NCI-H1436 (cell line): Measurements from ENCODE around the gene MT1H.
"Not testable (repeated sequence)": the region's sequence is repeated elsewhere in the genome, so short reads cannot be mapped to it uniquely, and the experiment has no call there.

Source experiments
- DNase-seq: peaks from one replicate; lab custom pipeline; 2025; lab: John Stamatoyannopoulos, UW

Gene MT1H

DNA sequence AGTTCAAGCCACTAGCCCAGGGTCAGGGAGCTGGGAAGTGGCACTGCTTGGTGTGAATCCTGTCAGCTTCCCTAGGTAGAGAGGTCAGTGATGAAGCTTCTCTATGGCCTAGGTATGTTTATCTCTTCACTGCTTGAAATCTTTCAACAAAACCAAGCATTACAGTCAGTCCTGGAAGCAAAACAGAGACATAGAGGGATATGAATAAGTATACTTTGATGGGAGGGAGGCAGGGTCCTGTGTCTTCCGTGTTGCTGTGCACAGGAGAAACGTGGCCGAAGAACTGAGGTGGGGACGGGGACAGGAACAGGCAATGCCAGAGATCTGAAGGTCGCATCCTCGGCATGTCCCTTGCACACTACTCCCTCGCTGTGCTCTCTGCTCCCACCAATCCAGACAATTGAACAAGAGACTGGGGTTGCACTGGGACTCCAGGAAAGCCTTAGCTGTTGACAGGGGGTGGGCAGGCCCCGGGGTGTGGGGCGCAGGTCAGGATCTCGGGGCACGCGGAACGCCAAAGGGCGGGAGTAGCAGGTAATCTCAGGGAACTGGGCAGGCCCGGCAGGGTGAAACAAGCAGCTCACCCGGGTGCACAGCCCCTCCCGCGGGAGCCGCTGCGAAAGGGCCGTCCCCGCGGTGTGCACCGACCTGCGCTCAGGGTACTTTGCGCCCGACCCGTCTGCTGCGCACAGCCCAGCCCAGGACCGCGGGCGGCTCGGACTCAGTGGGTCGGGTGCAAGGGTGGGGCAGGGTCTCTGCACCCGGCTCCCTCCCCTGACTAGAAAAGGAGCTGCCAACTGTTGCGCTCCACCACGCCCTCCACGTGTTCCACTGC lies at the start of gene MT1H:
TSS of gene MT1H (plus strand) at position 810 of the 835 bp plus-strand sequence. CDS start 71 bp downstream, outside the sequence.
- DNase-seq = no peak

GRCh38 chr16:56620339-56620897 lies 49.2 kb upstream of the MT1H start:
- no peak for DNase-seq

- DNase-seq = not testable (repeated sequence)
Measured at GRCh38 chr16:56621665-56622445, 47.8 kb upstream of the MT1H start.

GRCh38 chr16:56623184-56623583 lies 46.4 kb upstream of the MT1H start:
- DNase-seq = not testable (repeated sequence)

DNA sequence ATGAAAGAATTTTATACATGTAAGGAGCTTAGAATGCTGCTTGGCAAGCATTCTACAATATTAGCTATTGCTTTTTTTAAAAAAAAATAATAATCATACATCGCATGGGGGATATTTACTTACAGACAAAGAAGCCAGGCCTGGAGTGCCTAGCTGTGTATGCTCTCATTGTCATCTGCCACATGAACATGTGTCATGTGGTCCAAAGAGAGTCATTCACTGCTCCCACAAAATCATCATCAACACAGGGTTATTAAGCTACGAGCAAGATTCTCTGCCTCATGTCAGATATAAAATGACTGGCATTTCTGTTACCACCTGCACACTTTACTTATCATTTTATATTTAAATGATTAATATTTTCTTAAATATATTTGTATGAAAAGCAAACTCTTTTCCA lies 46.0 kb upstream of the MT1H start:
- DNase-seq = no peak

GRCh38 chr16:56625140-56625942 lies 44.3 kb upstream of the MT1H start, which contains the start of gene MT1E:
Gene MT1E (plus strand): TSS chr16:56625781. CDS start chr16:56625852, 71 bp downstream.
- no peak for DNase-seq

DNA sequence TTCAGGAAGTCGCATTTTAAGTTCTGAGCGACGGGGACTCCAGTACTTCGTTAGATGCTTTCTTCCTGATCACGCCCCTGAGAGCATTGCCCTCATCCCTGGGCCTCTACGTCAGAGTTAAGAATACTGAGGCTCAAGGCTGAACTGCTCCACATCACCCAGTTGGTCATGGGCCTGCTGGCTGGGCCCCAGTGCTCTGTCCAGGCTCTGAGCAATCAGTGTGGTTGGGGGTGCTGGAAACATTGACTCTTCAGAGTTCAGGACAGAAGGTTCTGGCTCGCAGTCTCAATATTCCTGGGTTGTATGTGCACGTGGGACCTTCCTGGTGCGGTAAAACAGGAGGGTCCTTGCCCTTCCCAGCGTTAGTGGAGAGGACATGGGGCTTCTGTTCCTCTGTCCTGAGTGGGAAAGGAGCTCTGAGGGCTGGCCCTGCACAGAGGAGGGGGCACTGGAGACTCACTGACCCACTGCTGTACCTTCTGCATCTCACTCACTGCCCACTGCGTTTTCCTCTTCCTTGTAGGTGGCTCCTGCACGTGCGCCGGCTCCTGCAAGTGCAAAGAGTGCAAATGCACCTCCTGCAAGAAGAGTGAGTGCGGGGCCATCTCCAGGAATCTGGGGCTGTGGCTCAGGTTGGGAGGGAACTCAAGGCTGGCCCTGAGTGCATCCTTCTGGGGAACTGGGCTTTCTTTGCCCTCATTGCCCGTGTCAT lies 43.5 kb upstream of the MT1H start:
- no peak for DNase-seq

- no peak for DNase-seq
Measured at GRCh38 chr16:56626685-56627084, 42.9 kb upstream of the MT1H start.

DNA sequence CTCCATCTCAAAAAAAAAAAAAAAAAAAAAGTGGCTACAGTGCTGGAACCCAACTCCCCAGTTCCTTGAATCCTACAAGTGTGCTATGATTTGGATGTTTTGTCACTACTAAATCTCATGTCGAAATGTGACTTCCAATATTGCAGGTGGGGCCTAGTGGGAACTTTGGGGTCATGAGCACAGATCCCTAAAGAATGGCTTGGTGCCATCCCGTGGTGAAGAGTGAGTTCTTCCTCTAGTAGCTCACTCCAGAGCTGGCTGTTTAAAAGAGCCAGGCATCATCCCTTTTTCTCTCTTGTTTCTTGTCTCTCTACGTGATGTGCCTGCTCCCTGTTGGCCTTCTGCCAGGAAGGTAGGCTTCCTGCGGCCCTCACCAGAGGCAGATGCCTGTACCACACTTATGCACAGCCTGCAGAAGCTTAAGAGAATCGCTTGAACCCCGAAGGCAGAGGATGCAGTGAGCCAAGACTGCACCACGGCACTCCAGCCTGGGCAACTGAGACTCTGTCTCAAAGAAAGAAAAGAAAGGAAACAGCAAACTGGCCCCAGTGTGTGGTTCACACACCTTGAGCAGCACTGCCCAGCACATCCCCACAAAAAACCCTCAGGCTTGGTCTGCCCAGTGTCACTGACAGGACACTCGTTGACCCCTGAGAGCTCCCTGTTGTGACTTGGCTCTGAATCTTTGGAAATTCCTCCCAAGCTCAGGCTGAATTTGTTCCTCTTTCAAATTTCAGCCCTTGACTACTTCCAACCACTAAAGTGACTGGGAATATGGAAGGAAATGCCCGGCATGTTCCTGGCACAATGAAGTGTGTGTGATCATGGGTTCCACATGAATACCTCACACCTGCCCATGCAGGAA lies 40.9 kb upstream of the MT1H start:
- no peak for DNase-seq

- DNase-seq = no peak
Measured at GRCh38 chr16:56629531-56629930, 40.1 kb upstream of the MT1H start.

- no peak for DNase-seq
Measured at GRCh38 chr16:56630134-56630533, 39.5 kb upstream of the MT1H start.

DNA sequence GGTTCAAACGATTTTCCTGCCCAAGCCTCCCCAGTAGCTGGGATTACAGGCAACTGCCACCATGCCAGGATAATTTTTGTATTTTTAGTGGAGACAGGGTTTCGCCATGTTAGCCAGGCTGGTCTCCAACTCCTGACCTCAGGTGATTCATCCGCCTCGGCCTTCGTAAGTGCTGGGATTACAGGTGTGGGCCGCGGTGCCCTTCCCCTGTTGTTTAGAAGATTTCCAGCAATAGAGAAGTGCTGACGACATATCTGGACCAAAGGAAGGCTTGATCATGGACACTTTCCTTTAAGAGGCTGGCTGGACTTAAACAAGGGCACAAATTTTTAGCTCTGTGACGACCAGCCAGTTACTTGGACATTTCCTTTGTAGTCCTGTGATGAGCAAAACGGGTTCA lies 38.4 kb upstream of the MT1H start:
- DNase-seq = no peak

DNA sequence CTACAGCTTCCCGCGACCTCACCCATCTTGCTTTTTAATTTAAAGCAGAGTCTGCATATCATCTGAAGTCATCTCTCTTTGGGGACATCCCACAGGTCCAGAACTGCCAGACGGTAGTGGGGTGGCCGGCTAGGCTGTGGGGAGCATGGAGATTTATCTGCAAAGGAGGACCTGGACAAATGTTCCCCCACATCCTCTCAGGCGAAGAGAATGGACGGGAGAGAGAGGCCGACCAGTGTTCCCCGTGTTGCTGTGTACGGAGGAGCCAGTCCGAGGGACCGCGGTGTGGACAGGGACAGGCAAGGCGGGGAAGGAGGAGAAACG lies 37.8 kb upstream of the MT1H start:
- DNase-seq = no peak

DNA sequence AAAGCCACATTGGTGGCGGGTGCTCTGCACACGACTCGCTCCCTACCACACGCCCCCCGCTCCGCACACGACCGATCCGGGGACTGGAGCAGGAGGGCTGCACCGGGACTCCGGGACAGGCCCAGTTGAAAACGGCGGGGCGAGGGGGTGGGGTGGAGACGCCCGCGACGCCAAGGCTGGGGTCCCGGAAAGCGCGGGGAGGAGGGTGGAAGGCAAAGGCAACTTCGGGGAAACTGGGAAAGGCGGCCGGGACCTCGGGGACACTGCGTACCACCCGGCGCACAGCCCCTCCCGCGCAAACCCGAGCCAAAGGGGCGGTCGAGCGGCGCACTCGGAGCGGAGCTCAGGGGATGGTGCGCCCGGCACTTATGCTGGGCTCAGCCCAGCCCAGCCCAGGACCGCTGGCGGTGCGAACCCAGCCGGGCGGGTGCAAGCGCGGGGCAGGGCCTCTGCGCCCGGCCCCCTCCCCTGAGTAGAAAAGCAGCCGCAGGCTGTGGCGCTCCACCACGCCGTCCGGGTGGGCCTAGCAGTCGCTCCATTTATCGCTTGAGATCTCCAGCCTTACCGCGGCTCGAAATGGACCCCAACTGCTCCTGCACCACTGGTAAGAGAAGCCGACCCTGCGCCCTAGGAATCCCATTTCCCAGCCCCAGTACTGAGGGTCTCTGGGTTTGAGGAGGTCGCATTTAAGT lies 37.3 kb upstream of the MT1H start, which contains the start of gene MT1M:
TSS of gene MT1M (plus strand) at position 504 of the 692 bp plus-strand sequence. CDS start at position 577, 73 bp downstream.
- no peak for DNase-seq

- DNase-seq = no peak
Measured at GRCh38 chr16:56632848-56633365, 36.7 kb upstream of the MT1H start.

- no peak for DNase-seq
Measured at GRCh38 chr16:56633535-56633934, 36.1 kb upstream of the MT1H start.

GRCh38 chr16:56634715-56635440 lies 34.7 kb upstream of the MT1H start:
- no peak for DNase-seq

DNA sequence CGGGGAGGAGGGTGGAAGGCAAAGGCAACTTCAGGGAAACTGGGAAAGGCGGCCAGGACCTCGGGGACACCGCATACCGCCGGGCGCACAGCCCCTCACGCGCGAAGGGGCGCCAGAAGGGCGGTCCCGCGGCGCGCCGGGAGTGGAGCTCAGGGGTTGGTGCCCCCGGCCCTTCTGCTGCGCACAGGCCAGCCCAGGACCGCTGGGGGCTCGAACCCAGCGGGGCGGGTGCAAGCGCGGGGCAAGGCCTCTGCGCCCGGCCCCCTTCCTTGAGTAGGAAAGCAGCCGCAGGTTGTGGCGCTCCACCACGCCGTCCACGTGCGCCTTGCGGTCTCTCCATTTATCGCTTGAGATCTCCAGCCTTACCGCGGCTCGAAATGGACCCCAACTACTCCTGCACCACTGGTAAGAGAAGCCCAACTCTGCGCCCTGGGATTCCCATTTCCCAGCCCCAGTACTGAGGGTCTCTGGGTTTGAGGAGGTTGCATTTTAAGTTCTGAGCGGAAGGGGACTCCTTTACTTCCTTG lies 34.1 kb upstream of the MT1H start:
- no peak for DNase-seq
